TTC549 (cell line): ENCODE results near the gene UBE2K.
"Not testable (repeated sequence)": the region's sequence is repeated elsewhere in the genome, so short reads cannot be mapped to it uniquely, and the experiment has no call there.

Experiments used
- FAIRE-seq: peaks from 2 replicates; lab custom pipeline; 2012; peaks lifted over from hg19 to GRCh38; lab: Jason Lieb, UNC

UBE2K gene

GRCh38 chr4:39730072-39730471, 32.1 kb downstream of the UBE2K start:
- FAIRE-seq, result no peak

GRCh38 chr4:39731908-39732307, 34.0 kb downstream of the UBE2K start:
- peak; percentile 13 for FAIRE-seq

- no peak for FAIRE-seq
Measured at GRCh38 chr4:39732728-39733127, 34.8 kb downstream of the UBE2K start.

- FAIRE-seq, result not testable (repeated sequence)
Measured at GRCh38 chr4:39739591-39739990, 41.7 kb downstream of the UBE2K start.

GRCh38 chr4:39741401-39741800, 43.5 kb downstream of the UBE2K start:
- no peak for FAIRE-seq

- no peak for FAIRE-seq
Measured at GRCh38 chr4:39745920-39746319, 48.0 kb downstream of the UBE2K start.

- FAIRE-seq, result no peak
Measured at GRCh38 chr4:39750216-39750615, 52.3 kb downstream of the UBE2K start.

- no peak for FAIRE-seq
Measured at GRCh38 chr4:39754309-39754708, 56.4 kb downstream of the UBE2K start.

GRCh38 chr4:39756159-39756558, 58.2 kb downstream of the UBE2K start:
- no peak for FAIRE-seq

- FAIRE-seq, result no peak
Measured at GRCh38 chr4:39758176-39758575, 60.2 kb downstream of the UBE2K start.

- FAIRE-seq, result no peak
Measured at GRCh38 chr4:39759569-39759968, 61.6 kb downstream of the UBE2K start.

- no peak for FAIRE-seq
Measured at GRCh38 chr4:39761005-39761667, 63.2 kb downstream of the UBE2K start.

- FAIRE-seq, result no peak
Measured at GRCh38 chr4:39763714-39764572, 66.0 kb downstream of the UBE2K start.

- FAIRE-seq, result no peak
Measured at GRCh38 chr4:39770005-39770404, 72.1 kb downstream of the UBE2K start.

- no peak for FAIRE-seq
Measured at GRCh38 chr4:39770471-39770870, 72.5 kb downstream of the UBE2K start.

- FAIRE-seq, result no peak
Measured at GRCh38 chr4:39770969-39771724, 73.2 kb downstream of the UBE2K start.

GRCh38 chr4:39781988-39782387, 84.1 kb downstream of the UBE2K start:
- FAIRE-seq, result not testable (repeated sequence)

- no peak for FAIRE-seq
Measured at GRCh38 chr4:39785083-39785482, 87.1 kb downstream of the UBE2K start.

- FAIRE-seq, result no peak
Measured at GRCh38 chr4:39786838-39787237, 88.9 kb downstream of the UBE2K start.

- FAIRE-seq, result no peak
Measured at GRCh38 chr4:39792128-39792527, 94.2 kb downstream of the UBE2K start.

GRCh38 chr4:39792529-39792928, 94.6 kb downstream of the UBE2K start:
- no peak for FAIRE-seq

GRCh38 chr4:39792976-39793375, 95.0 kb downstream of the UBE2K start:
- not testable (repeated sequence) for FAIRE-seq

GRCh38 chr4:39802005-39802404, 104.1 kb downstream of the UBE2K start:
- FAIRE-seq, result no peak
